ENCODE data around the gene ANKRD11.
A peak's percentile ranks its signal among the peaks of the same experiment; 100 is the strongest.

ANKRD11 gene

DNA sequence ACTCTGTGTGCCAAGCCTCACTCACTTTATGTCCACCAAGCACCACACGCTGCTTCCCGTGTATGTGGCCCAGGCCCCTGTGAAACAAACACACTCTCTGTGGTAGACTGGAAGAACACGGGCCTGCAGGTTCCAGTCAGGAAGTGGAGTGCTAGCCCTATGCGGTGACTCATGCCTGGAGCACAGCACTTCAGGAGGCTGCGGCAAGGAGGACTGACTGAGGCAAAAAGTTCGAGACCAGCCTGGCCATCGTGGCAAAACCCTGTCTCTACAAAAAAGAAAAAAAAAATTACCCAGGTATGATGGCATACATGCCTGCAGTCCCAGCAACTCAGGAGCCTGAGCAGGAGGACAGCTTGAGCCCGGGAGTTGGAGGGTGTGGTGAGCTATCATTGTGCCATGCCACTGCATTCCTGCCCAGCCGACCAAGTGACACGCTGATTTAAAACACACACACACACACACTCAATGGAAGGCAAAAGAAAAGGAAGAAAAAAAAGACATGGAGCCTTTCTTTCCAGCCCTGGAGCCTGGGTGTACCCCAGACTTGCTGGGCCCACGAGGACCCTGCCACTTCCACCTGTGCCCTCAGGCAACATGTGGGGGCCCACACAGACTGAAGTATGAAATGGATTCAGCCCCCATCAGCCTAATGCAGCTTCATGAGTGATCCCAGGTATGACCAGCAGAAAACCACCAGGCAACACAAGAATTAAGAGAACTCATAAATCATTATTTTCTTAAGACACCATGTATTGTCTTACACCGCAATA, 126.6 kb downstream of the ANKRD11 start:
- TF ChIP-seq, protein P1, sequence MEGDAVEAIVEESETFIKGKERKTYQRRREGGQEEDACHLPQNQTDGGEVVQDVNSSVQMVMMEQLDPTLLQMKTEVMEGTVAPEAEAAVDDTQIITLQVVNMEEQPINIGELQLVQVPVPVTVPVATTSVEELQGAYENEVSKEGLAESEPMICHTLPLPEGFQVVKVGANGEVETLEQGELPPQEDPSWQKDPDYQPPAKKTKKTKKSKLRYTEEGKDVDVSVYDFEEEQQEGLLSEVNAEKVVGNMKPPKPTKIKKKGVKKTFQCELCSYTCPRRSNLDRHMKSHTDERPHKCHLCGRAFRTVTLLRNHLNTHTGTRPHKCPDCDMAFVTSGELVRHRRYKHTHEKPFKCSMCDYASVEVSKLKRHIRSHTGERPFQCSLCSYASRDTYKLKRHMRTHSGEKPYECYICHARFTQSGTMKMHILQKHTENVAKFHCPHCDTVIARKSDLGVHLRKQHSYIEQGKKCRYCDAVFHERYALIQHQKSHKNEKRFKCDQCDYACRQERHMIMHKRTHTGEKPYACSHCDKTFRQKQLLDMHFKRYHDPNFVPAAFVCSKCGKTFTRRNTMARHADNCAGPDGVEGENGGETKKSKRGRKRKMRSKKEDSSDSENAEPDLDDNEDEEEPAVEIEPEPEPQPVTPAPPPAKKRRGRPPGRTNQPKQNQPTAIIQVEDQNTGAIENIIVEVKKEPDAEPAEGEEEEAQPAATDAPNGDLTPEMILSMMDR (IDR thresholded peaks at IDR 0.05; ENCODE audit: insufficient read depth, low read depth, low read length, missing control alignments): no peak
- H3K4me3 ChIP-seq (ENCODE audit: low read length): peak overlapping the region; percentile 44
- peak; percentile 88 for DNase-seq (ENCODE audit: low read depth)

DNA sequence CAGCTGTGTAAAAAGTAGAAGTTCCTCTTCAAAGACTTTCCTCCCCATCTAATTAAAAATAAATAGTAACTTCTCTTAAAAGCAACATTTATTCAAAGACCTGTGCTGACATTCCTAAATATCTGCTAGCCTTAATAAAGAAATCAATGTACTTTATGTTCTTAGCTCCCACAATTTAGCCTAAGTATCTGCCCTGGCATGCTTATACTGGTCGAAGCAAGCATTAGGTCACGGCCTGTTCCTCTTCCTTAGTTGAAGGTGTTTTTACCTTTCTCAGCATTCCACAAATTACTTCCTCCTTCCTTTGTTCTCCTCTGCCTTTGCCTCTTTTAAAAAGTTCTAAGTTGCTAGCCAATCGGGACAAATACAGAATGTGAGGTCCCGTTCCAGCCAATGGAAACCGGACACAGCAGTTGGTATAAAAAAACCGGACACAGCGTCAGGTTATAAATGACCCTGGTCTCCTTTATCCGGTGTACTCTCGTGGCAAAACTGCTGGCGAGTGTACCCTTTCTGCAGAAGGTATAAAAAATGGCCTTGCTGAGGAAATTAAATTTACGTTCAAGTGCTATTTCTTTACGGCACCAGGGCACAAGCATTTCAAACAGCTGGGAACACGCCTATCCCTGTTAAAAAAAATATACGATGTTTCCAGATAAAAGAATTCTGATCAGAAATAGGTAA, 127.7 kb downstream of the ANKRD11 start:
- H3K4me3 ChIP-seq (ENCODE audit: low read length): peak overlapping the region; percentile 44

DNA sequence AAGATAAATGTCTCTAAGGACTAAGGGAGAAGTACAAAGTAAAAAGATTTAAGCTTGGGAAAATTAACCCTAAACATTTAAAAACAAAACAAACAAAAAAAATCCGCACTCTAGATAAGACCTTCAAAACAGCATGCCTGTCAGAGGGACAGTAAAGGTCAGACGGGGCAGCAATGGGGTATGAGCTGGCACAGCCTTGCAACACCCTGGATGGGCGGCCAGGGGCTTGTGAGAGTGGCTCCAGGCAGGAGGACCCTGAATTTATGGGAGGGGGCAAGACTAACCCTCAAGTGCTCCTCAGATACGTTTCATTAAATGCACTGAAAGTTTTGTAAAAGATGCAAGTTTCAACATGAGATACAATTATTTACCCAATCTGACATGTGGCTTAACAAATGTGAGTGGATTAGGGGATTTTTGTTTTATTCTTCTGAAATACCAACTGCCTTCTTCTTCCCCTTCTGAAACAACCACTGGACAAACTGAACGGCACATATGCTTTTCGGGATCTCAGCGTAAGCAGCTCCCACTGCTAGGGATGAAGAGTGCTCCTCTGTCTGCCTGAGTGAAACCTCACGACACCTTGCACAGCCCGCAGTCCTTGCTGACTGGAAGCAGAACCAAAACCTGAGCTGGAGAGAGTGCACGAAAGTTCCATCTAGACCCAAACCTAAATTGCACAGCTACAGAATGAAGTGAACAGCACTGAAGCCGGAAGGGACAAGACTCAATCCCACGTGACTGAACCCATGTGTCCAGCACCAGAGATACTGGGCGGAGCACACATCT, 128.4 kb downstream of the ANKRD11 start:
- DNase-seq (ENCODE audit: low read depth): peak; percentile 57

More for the DNA sequence above, 127.7 kb downstream of the ANKRD11 start:
- DNase-seq (ENCODE audit: low read depth): peak; percentile 53

DNA sequence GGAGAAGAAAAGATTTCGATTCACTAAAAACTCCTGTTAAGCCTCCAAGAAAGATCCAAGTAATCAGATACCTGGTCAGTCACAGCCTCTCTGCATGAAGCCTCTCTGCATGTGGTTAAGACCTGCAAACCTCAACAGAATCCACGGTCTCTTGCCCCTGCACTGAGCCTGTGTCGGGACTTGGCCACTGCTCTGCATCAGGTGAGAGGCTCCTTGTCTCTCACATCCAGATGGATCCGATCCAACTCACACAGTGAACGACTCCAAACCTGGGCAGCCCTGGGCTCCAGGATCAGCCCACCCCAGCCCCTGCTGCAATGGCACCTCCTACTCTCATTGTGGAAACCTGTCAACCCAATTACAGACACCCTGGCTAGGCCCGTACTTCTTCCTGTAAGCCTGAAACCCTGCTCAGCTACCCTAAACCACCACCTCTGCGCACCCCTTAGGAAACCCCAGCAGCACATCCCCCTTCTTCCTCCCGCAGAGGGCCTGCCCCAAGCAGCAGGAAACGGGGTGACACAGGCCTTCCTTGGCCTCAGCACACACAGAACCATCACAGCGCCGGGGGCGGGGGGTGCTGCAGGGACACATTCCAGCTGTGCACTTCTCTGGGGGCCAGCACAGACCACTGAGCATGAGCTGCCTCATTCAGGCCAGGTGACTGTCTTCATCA, 129.5 kb downstream of the ANKRD11 start:
- TF ChIP-seq, protein P1 (IDR thresholded peaks at IDR 0.05; ENCODE audit: insufficient read depth, low read depth, low read length, missing control alignments): no peak
- DNase-seq (ENCODE audit: low read depth): no peak
- H3K4me3 ChIP-seq (ENCODE audit: low read length): no peak overlapping the region

More for the DNA sequence above, 128.4 kb downstream of the ANKRD11 start:
- TF ChIP-seq, protein P1 (IDR thresholded peaks at IDR 0.05; ENCODE audit: insufficient read depth, low read depth, low read length, missing control alignments): no peak
- H3K4me3 ChIP-seq (ENCODE audit: low read length): peak overlapping the region; percentile 16

DNA sequence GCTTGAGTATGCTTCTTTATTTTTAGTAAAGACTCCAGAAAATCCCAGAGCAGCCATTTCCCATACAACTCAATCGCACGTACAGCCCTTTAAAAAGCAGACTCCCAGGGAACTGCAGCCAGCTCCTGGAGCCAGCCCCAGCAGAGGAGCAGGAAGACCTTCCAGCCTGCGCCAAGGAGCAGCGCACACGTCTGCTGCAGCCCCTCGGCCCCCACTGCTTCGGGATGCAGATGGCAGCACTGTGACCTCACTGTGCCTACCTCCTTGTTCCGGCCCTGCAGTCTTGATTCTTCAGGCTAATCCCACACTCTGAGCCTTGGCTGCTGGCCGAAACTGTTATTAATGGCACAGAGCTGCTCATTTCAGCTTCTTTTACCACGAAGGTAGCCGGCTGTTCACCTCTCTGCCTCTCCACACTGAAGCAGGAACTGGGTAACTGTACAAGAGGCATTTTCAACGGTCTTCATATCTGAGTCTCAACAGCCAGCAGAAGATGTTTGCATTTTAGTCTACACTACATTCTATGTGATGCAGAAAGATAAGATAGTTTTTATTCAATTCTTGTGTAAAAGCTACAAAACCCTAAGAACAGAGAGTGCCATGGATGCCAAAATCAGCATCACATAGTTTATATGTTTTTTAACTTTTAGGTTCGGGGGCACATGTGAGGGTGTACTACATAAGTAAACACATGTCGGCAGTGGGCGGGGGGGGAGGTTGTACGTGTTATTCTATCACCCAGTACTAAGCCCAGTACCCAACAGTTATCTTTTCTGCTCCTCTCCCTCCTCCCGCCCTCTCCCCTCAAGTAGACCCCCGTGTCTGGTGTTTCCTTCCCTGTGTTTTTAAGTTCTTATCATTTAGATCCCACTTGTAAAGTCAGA, 130.9 kb downstream of the ANKRD11 start:
- TF ChIP-seq, protein P1 (IDR thresholded peaks at IDR 0.05; ENCODE audit: insufficient read depth, low read depth, low read length, missing control alignments): no peak
- DNase-seq (ENCODE audit: low read depth): no peak
- no peak overlapping the region for H3K4me3 ChIP-seq (ENCODE audit: low read length)

DNA sequence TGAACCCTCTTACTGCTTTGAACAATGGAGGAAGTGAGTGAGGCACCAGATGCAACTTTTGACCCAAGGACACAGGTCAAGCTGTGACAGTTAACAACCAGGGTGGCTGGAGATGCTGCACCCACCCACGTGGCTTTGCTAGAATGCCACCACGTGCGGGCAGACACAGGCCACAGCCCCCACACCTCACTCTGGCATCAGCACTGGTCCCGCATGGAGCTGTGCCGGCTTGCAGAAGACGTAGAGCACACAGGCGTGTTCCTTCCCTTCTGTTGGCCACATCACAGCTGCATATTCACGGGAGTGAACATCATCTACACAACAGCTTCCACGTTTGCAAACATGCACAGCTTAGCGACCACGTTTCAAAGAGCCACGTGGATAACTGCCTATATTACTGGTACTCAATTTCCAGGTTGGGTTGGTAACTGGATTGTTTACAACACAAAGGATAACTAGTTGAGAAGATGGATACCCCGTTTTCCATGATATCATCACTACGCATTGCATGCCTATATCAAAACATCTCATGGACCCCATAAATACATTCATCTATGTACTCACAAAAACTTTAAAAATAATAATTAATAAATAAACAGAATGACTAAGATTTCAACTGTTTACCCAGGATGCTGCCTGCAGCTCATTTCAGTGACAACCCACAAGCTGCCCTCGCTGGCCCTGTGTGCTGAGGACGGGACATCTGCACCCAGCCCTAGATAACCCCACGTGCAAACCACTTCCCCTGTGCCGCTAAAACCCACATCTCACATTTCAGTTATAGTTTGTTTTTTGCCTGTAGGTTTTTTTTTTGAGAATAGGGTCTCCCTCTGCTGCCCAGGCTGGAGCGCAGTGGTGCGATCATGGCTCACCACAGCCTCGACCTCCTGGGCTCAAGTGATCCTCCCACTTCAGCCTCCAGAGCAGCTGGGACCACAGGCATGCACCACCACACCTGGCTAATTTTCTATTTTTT, 132.0 kb downstream of the ANKRD11 start:
- H3K4me3 ChIP-seq (ENCODE audit: low read length): no peak overlapping the region
- DNase-seq (ENCODE audit: low read depth): no peak
- TF ChIP-seq, protein P1 (IDR thresholded peaks at IDR 0.05; ENCODE audit: insufficient read depth, low read depth, low read length, missing control alignments): no peak
